Activated CD8-positive, alpha-beta memory T cell treated with anti-CD3 and anti-CD28 coated beads, Interleukin-2, amount 10 ng/mL, durations not matched to agents 7 days and 5 days (primary cell): Measurements from ENCODE around the gene SSBP3. TPM values are rescaled to one million over a fixed set of nuclear protein-coding genes. Genes with fewer than 3 reads are reported as not detected.

Experiments used
- ATAC-seq: fragments of 150-1000 bp; cut with Tn5 transposase; one replicate; pipeline ENCODE4 v1.10.0; 2021; ENCODE audit warnings: moderate library complexity
- CTCF ChIA-PET: fragments of 350-600 bp; sonication (Branson Sonifier 250); formaldehyde crosslinking; loops from one replicate; lab custom pipeline; 2021; ENCODE audit warnings: antibody characterized with exemption; lab: Charles Lee
- DNase-seq: peaks from one replicate; pipeline ENCODE4 v3.0.0-alpha.2; 2020
- H3K27ac Mint-ChIP-seq: one replicate; pipeline ENCODE4 v1.8.0; 2021; ENCODE audit warnings: mild to moderate bottlenecking, mixed read lengths
- H3K27me3 Mint-ChIP-seq: one replicate; pipeline ENCODE4 v1.8.0; 2021; ENCODE audit warnings: mixed read lengths
- H3K36me3 Mint-ChIP-seq: one replicate; pipeline ENCODE4 v1.8.0; 2021; ENCODE audit warnings: mild to moderate bottlenecking, mixed read lengths
- H3K4me1 Mint-ChIP-seq: one replicate; pipeline ENCODE4 v1.8.0; 2021; ENCODE audit warnings: mixed read lengths
- H3K4me3 Mint-ChIP-seq: one replicate; pipeline ENCODE4 v1.8.0; 2021; ENCODE audit warnings: mild to moderate bottlenecking, moderate library complexity, mixed read lengths
- H3K9me3 Mint-ChIP-seq: one replicate; pipeline ENCODE4 v1.8.0; 2022; ENCODE audit warnings: low read depth, mixed read lengths
- total RNA-seq, 2 experiments: library from RNA; stranded (reverse); gene quantifications; one replicate each; pipeline ENCODE4 v1.2.3, GENCODE V29; 2021

Gene SSBP3
- total RNA-seq, 2 experiments from 2014 or later, result 88.7 to 116 TPM

GRCh38 chr1:54324251-54325140 is 81.7 kb downstream of the SSBP3 start:
- peaks cover 1% of the 10 kb centered on the region for H3K4me1 Mint-ChIP-seq
- H3K9me3 Mint-ChIP-seq, result no peaks in the 10 kb centered on the region
- no peak overlapping the region for H3K27ac Mint-ChIP-seq
- H3K4me3 Mint-ChIP-seq, result no peak overlapping the region
- CTCF ChIA-PET, result interaction anchor here (0.7 to 0.9 kb wide), 2 partner anchors 14 to 165 kb away, joined by 3 to 4 read pairs; no protein-coding TSS in a partner anchor
- no peak for ATAC-seq
- no peak for DNase-seq
- no peaks in the 10 kb centered on the region for H3K27me3 Mint-ChIP-seq
- peaks cover 1% of the 10 kb centered on the region for H3K36me3 Mint-ChIP-seq

- H3K27me3 Mint-ChIP-seq, result no peaks in the 10 kb centered on the region
- CTCF ChIA-PET, result no interaction called here
- H3K4me3 Mint-ChIP-seq, result no peak overlapping the region
- no peaks in the 10 kb centered on the region for H3K9me3 Mint-ChIP-seq
- DNase-seq (no peak), ATAC-seq (no peak)
- no peak overlapping the region for H3K27ac Mint-ChIP-seq
- peaks cover 1% of the 10 kb centered on the region for H3K36me3 Mint-ChIP-seq
- H3K4me1 Mint-ChIP-seq, result peaks cover 1% of the 10 kb centered on the region
Observed at GRCh38 chr1:54323921-54324250, 82.3 kb downstream of the SSBP3 start.

GRCh38 chr1:54323324-54323739 is 82.9 kb downstream of the SSBP3 start:
- Mint-ChIP-seq H3K4me1 (peaks cover 1% of the 10 kb centered on the region), H3K4me3 (no peak overlapping the region), H3K27ac (no peak overlapping the region), H3K27me3 (no peaks in the 10 kb centered on the region), H3K9me3 (no peaks in the 10 kb centered on the region), H3K36me3 (peaks cover 1% of the 10 kb centered on the region)
- CTCF ChIA-PET, result no interaction called here
- DNase-seq, result no peak
- ATAC-seq, result no peak

GRCh38 chr1:54318246-54318814 is 87.9 kb downstream of the SSBP3 start:
- Mint-ChIP-seq H3K27me3 (no peaks in the 10 kb centered on the region), H3K4me3 (no peak overlapping the region), H3K9me3 (no peaks in the 10 kb centered on the region), H3K36me3 (peaks cover 5% of the 10 kb centered on the region), H3K27ac (no peak overlapping the region), H3K4me1 (peaks cover 11% of the 10 kb centered on the region)
- CTCF ChIA-PET, result no interaction called here
- ATAC-seq, result no peak
- no peak for DNase-seq

- no peaks in the 10 kb centered on the region for H3K9me3 Mint-ChIP-seq
- ATAC-seq, result no peak
- no peak for DNase-seq
- CTCF ChIA-PET, result no interaction called here
- H3K27ac Mint-ChIP-seq, result no peak overlapping the region
- H3K4me1 Mint-ChIP-seq, result peaks cover 20% of the 10 kb centered on the region
- no peaks in the 10 kb centered on the region for H3K27me3 Mint-ChIP-seq
- H3K36me3 Mint-ChIP-seq, result peaks cover 5% of the 10 kb centered on the region
- H3K4me3 Mint-ChIP-seq, result no peak overlapping the region
Observed at GRCh38 chr1:54317084-54317483, 89.1 kb downstream of the SSBP3 start.

GRCh38 chr1:54315099-54315498 is 91.1 kb downstream of the SSBP3 start:
- H3K4me1 Mint-ChIP-seq, result peaks cover 38% of the 10 kb centered on the region
- H3K27me3 Mint-ChIP-seq, result no peaks in the 10 kb centered on the region
- DNase-seq, result no peak
- CTCF ChIA-PET, result interaction anchor here (0.7 to 1.2 kb wide), 3 partner anchors 23 to 1170 kb away, joined by 3 to 4 read pairs (median 3); no protein-coding TSS in a partner anchor
- H3K4me3 Mint-ChIP-seq, result no peak overlapping the region
- no peaks in the 10 kb centered on the region for H3K9me3 Mint-ChIP-seq
- peaks cover 5% of the 10 kb centered on the region for H3K36me3 Mint-ChIP-seq
- ATAC-seq, result no peak
- H3K27ac Mint-ChIP-seq, result no peak overlapping the region

GRCh38 chr1:54314696-54315095 is 91.5 kb downstream of the SSBP3 start:
- DNase-seq, result no peak
- no peak overlapping the region for H3K4me3 Mint-ChIP-seq
- H3K36me3 Mint-ChIP-seq, result peaks cover 4% of the 10 kb centered on the region
- no peaks in the 10 kb centered on the region for H3K9me3 Mint-ChIP-seq
- H3K27me3 Mint-ChIP-seq, result no peaks in the 10 kb centered on the region
- H3K27ac Mint-ChIP-seq, result no peak overlapping the region
- CTCF ChIA-PET, result interaction anchor here (1.0 to 1.2 kb wide), 2 partner anchors 22 to 175 kb away, joined by 3 to 4 read pairs; no protein-coding TSS in a partner anchor
- no peak for ATAC-seq
- H3K4me1 Mint-ChIP-seq, result peaks cover 42% of the 10 kb centered on the region

- no peak overlapping the region for H3K4me3 Mint-ChIP-seq
- DNase-seq (no peak), ATAC-seq (peak; percentile 22)
- peaks cover 49% of the 10 kb centered on the region for H3K4me1 Mint-ChIP-seq
- peaks cover 10% of the 10 kb centered on the region for H3K36me3 Mint-ChIP-seq
- CTCF ChIA-PET, result interaction anchor here (0.7 to 2.2 kb wide), 4 partner anchors 27 to 638 kb away, joined by 3 to 9 read pairs (median 4); no protein-coding TSS in a partner anchor
- peak overlapping the region; percentile 52 for H3K27ac Mint-ChIP-seq
- H3K27me3 Mint-ChIP-seq, result no peaks in the 10 kb centered on the region
- H3K9me3 Mint-ChIP-seq, result no peaks in the 10 kb centered on the region
Observed at GRCh38 chr1:54312796-54313316, 93.3 kb downstream of the SSBP3 start.

- ATAC-seq, result peak; percentile 24
- Mint-ChIP-seq H3K36me3 (peaks cover 8% of the 10 kb centered on the region), H3K9me3 (no peaks in the 10 kb centered on the region), H3K27ac (peak overlapping the region; percentile 89), H3K4me1 (peaks cover 49% of the 10 kb centered on the region), H3K27me3 (no peaks in the 10 kb centered on the region), H3K4me3 (no peak overlapping the region)
- no peak for DNase-seq
- CTCF ChIA-PET, result interaction anchor here (1.0 to 2.2 kb wide), 4 partner anchors 14 to 490 kb away, joined by 3 to 10 read pairs (median 6); no protein-coding TSS in a partner anchor
Observed at GRCh38 chr1:54311506-54311905, 94.7 kb downstream of the SSBP3 start.

- Mint-ChIP-seq H3K9me3 (no peaks in the 10 kb centered on the region), H3K27ac (peak overlapping the region; percentile 89), H3K4me3 (peak overlapping the region; percentile 17), H3K27me3 (no peaks in the 10 kb centered on the region), H3K36me3 (peaks cover 8% of the 10 kb centered on the region), H3K4me1 (peaks cover 49% of the 10 kb centered on the region)
- peak; percentile 51 for DNase-seq
- ATAC-seq, result peak; percentile 30
- CTCF ChIA-PET, result interaction anchor here (1.2 to 2.2 kb wide), 4 partner anchors 13 to 179 kb away, joined by 5 to 10 read pairs (median 5); no protein-coding TSS in a partner anchor
Observed at GRCh38 chr1:54310439-54311328, 95.5 kb downstream of the SSBP3 start.

GRCh38 chr1:54309631-54310366 is 96.4 kb downstream of the SSBP3 start:
- no peak overlapping the region for H3K4me3 Mint-ChIP-seq
- no peak for DNase-seq
- peaks cover 49% of the 10 kb centered on the region for H3K4me1 Mint-ChIP-seq
- no peaks in the 10 kb centered on the region for H3K9me3 Mint-ChIP-seq
- no peaks in the 10 kb centered on the region for H3K27me3 Mint-ChIP-seq
- peaks cover 8% of the 10 kb centered on the region for H3K36me3 Mint-ChIP-seq
- peak overlapping the region; percentile 59 for H3K27ac Mint-ChIP-seq
- CTCF ChIA-PET, result interaction anchor here (1.2 to 2.2 kb wide), 4 partner anchors 12 to 179 kb away, joined by 5 to 10 read pairs (median 5); no protein-coding TSS in a partner anchor
- ATAC-seq, result no peak

GRCh38 chr1:54307305-54307704 is 98.9 kb downstream of the SSBP3 start:
- Mint-ChIP-seq H3K36me3 (peaks cover 8% of the 10 kb centered on the region), H3K4me1 (peaks cover 40% of the 10 kb centered on the region), H3K27me3 (no peaks in the 10 kb centered on the region), H3K4me3 (no peak overlapping the region), H3K27ac (peak overlapping the region; percentile 7), H3K9me3 (no peaks in the 10 kb centered on the region)
- CTCF ChIA-PET, result no interaction called here
- ATAC-seq (no peak), DNase-seq (no peak)
